Liver (tissue), 9 donors: ENCODE results near the gene RGS12. TPM values are rescaled to one million over a fixed set of nuclear protein-coding genes. Genes with fewer than 3 reads are reported as not detected.

ENCODE experiments used
- DNase-seq: peaks from one replicate; pipeline ENCODE4 v3.0.0-alpha.2; 2017; ENCODE audit warnings: low spot score
- H3K27ac ChIP-seq, 2 donors: one replicate each; pipeline ENCODE4 v1.7.0; 2013; ENCODE audit warnings: inconsistent platforms in 2 of 2, low read length in 2 of 2, control low read depth in 1 of 2, low read depth in 1 of 2, mild to moderate bottlenecking in 1 of 2
- H3K27me3 ChIP-seq, 4 donors: one replicate each; pipeline versions ENCODE4 v1.6.1 to v1.7.0; 2013; ENCODE audit warnings: low read length in 3 of 4, inconsistent platforms in 1 of 4, mild to moderate bottlenecking in 1 of 4, moderate library complexity in 1 of 4; ENCODE audit not compliant: control insufficient read depth in 4 of 4, insufficient read depth in 4 of 4
- H3K36me3 ChIP-seq, 4 donors: one replicate each; pipeline versions ENCODE4 v1.6.1 to v1.7.0; 2013; ENCODE audit warnings: low read length in 3 of 4, mild to moderate bottlenecking in 3 of 4, low read depth in 1 of 4, moderate library complexity in 1 of 4; ENCODE audit not compliant: control insufficient read depth in 4 of 4, insufficient read depth in 3 of 4
- H3K4me1 ChIP-seq, 4 donors: one replicate each; pipeline versions ENCODE4 v1.6.1 to v1.7.0; 2013; ENCODE audit warnings: low read length in 3 of 4, mild to moderate bottlenecking in 3 of 4, moderate library complexity in 1 of 4; ENCODE audit not compliant: control insufficient read depth in 4 of 4, insufficient read depth in 4 of 4
- H3K4me3 ChIP-seq, 3 donors: one replicate each; pipeline versions ENCODE4 v1.6.1 to v1.7.0; 2013; ENCODE audit warnings: low read length in 3 of 3, control low read depth in 1 of 3, low read depth in 1 of 3, mild to moderate bottlenecking in 1 of 3
- H3K9ac ChIP-seq, 2 donors: one replicate each; pipeline ENCODE4 v1.7.0; 2013; ENCODE audit warnings: low read length in 2 of 2, mild to moderate bottlenecking in 2 of 2, moderate library complexity in 2 of 2, control low read depth in 1 of 2, low read depth in 1 of 2
- H3K9me3 ChIP-seq, 4 donors: one replicate each; pipeline versions ENCODE4 v1.6.1 to v1.7.0; 2013; ENCODE audit warnings: low read length in 3 of 4; ENCODE audit not compliant: control insufficient read depth in 4 of 4
- ATF3 ChIP-seq: IDR thresholded peaks from 2 replicates; pipeline ENCODE4 v1.6.1; 2016; ENCODE audit warnings: antibody characterized with exemption
- CTCF ChIP-seq: fragments of 150-350 bp; IDR thresholded peaks from 2 replicates; pipeline ENCODE4 v1.5.1; 2017; ENCODE audit warnings: improper control_type of control experiment, low read depth, low read length; ENCODE audit not compliant: missing input control
- EGR1 ChIP-seq, 2 donors: IDR thresholded peaks; 2 replicates each; pipeline ENCODE4 v1.6.1; 2016 to 2018; ENCODE audit warnings: antibody characterized with exemption in 2 of 2, low read depth in 2 of 2
- FOXA1 ChIP-seq: IDR thresholded peaks from 2 replicates; pipeline ENCODE4 v1.6.1; 2016; ENCODE audit warnings: antibody characterized with exemption
- GABPA ChIP-seq, 2 donors: IDR thresholded peaks in 1 of 2; conservative IDR thresholded peaks in 1 of 2; 2 replicates each; pipeline ENCODE4 v1.6.1; 2016; ENCODE audit warnings: antibody characterized with exemption in 2 of 2, mild to moderate bottlenecking in 1 of 2, moderate library complexity in 1 of 2
- HNF4A ChIP-seq, 2 donors: conservative IDR thresholded peaks; 2 replicates each; pipeline ENCODE4 v1.6.1; 2016; ENCODE audit warnings: antibody characterized with exemption in 2 of 2, mild to moderate bottlenecking in 2 of 2
- JUND ChIP-seq, 2 donors: IDR thresholded peaks; 2 replicates each; pipeline ENCODE4 v1.6.1; 2016; ENCODE audit warnings: antibody characterized with exemption in 2 of 2
- MAX ChIP-seq: IDR thresholded peaks from 2 replicates; pipeline ENCODE4 v1.6.1; 2016; ENCODE audit warnings: antibody characterized with exemption
- NR2F2 ChIP-seq: IDR thresholded peaks from 2 replicates; pipeline ENCODE4 v1.6.1; 2016; ENCODE audit warnings: antibody characterized with exemption
- RAD21 ChIP-seq, 2 donors: IDR thresholded peaks; 2 replicates each; pipeline ENCODE4 v1.6.1; 2016; ENCODE audit warnings: antibody characterized with exemption in 2 of 2, mild to moderate bottlenecking in 2 of 2
- REST ChIP-seq: IDR thresholded peaks from 2 replicates; pipeline ENCODE4 v1.6.1; 2016; ENCODE audit warnings: antibody characterized with exemption, mild to moderate bottlenecking
- TAF1 ChIP-seq: conservative IDR thresholded peaks from 2 replicates; pipeline ENCODE4 v1.6.1; 2016; ENCODE audit warnings: antibody characterized with exemption, mild to moderate bottlenecking
- YY1 ChIP-seq: IDR thresholded peaks from 2 replicates; pipeline ENCODE4 v1.6.1; 2016; ENCODE audit warnings: antibody characterized with exemption, mild to moderate bottlenecking
- ZBTB33 ChIP-seq: IDR thresholded peaks from 2 replicates; pipeline ENCODE4 v1.6.1; 2016; ENCODE audit warnings: antibody characterized with exemption
- WGBS: extraction: QIAGEN DNeasy Blood & Tissue Kit; methylation state at CpG from one replicate; pipeline ENCODE4 v1.1.7; 2013; 5-methylcytosine and 5-hydroxymethylcytosine counted together
- polyA plus RNA-seq, 2 donors: library from polyadenylated mRNA; stranded (reverse) in 1 of 2; unstranded in 1 of 2; fragments of 200-250 nt in 1 of 2; fragments of >200 nt in 1 of 2; fragmentation: Nextera tagmentation in 1 of 2; extraction: Ambion mirVana in 1 of 2; gene quantifications; one replicate each; pipeline versions ENCODE4 v1.2.1 to v1.2.3, GENCODE V29; 2013 to 2015
- total RNA-seq, 2 donors: library from RNA; depleted of rRNA; stranded (reverse); fragments of >200 nt; gene quantifications; one replicate each; pipeline ENCODE4 v1.2.3, GENCODE V29; 2014
- donor health status: healthy.
- donor health status: healthy.
- donor health status: healthy.
- donor health status: healthy.
- donor health status: healthy.

Gene RGS12
- total and polyA plus RNA-seq, 4 donors = 6.4 to 23.2 (median 11.5) TPM

- TF ChIP-seq REST (no peak), HNF4A (conservative IDR thresholded peaks at IDR 0.05) (no peak), JUND (IDR thresholded peaks at IDR 0.05) (no peak), EGR1 (IDR thresholded peaks at IDR 0.05; ENCODE audit: low read depth in 2 of 2) (no peak), GABPA (IDR thresholded peaks at IDR 0.05 in 1 of 2, conservative IDR thresholded peaks at IDR 0.05 in 1 of 2) (no peak), ATF3 (no peak), MAX (no peak), RAD21 (IDR thresholded peaks at IDR 0.05) (no peak), FOXA1 (no peak)
Measured at GRCh38 chr4:3323071-3323481, 30.3 kb downstream of the RGS12 start (continued).

- Histone ChIP-seq H3K9ac (no peak overlapping the region), H3K4me1 (no peaks in the 10 kb centered on the region), H3K36me3 (no peaks in the 10 kb centered on the region), H3K9me3 (no peaks in the 10 kb centered on the region), H3K27me3 (no peaks in the 10 kb centered on the region), H3K4me3 (no peak overlapping the region), H3K27ac (no peak overlapping the region)
- 94% methylated on average over 18 of the region's 18 CpGs for WGBS
- no peak for TF ChIP-seq NR2F2
- TF ChIP-seq JUND (IDR thresholded peaks at IDR 0.05) = no peak
- no peak for TF ChIP-seq ATF3
- TF ChIP-seq TAF1 = no peak
- TF ChIP-seq REST = no peak
- TF ChIP-seq EGR1 (IDR thresholded peaks at IDR 0.05; ENCODE audit: low read depth in 2 of 2) = no peak
- no peak for TF ChIP-seq ZBTB33
- no peak for TF ChIP-seq YY1
- no peak for TF ChIP-seq CTCF
- TF ChIP-seq FOXA1 = no peak
- no peak for TF ChIP-seq GABPA (IDR thresholded peaks at IDR 0.05 in 1 of 2, conservative IDR thresholded peaks at IDR 0.05 in 1 of 2)
- peak; percentile 22 for DNase-seq
Measured at GRCh38 chr4:3324093-3324815, 31.4 kb downstream of the RGS12 start.
